Stimulated activated CD4-positive, alpha-beta T cell treated with anti-CD3 and anti-CD28 coated beads, Interleukin-1b, Interleukin-23, amount 100 ng/mL, for 1 hour (primary cell): ENCODE data around the gene DGKZ.
"Not testable (repeated sequence)": the region's sequence is repeated elsewhere in the genome, so short reads cannot be mapped to it uniquely, and the experiment has no call there.

Source experiments
- DNase-seq, 2 donors: peaks; one replicate each; pipeline ENCODE4 v3.0.0-alpha.2; 2020; ENCODE audit warnings: low read depth in 2 of 2

Gene DGKZ

GRCh38 chr11:46366260-46366659 lies 19.0 kb downstream of the DGKZ start:
- no peak for DNase-seq

GRCh38 chr11:46366661-46367161 lies 19.4 kb downstream of the DGKZ start:
- no peak for DNase-seq

GRCh38 chr11:46367244-46367915 lies 20.1 kb downstream of the DGKZ start:
- peak; percentile 49 to 56 for DNase-seq

GRCh38 chr11:46367916-46368267 lies 20.6 kb downstream of the DGKZ start:
- no peak for DNase-seq

- no peak for DNase-seq
These were observed 22.3 kb downstream of the DGKZ start for GRCh38 chr11:46369458-46370152.

GRCh38 chr11:46370253-46370652 lies 23.0 kb downstream of the DGKZ start:
- no peak for DNase-seq

DNA sequence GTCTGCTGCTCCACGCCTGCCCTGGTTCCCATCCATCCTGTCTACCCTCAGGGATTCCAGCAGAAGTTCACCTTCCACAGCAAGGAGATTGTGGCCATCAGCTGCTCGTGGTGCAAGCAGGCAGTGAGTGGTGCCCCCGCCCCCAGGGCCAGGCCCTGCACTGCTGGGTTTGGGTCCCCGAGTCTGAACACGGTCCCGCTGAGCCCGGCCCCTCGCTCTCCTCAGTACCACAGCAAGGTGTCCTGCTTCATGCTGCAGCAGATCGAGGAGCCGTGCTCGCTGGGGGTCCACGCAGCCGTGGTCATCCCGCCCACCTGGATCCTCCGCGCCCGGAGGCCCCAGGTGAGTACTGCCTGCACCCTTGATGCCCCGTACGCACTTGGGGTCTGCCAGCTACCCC lies 24.0 kb downstream of the DGKZ start:
- DNase-seq: not testable (repeated sequence)

GRCh38 chr11:46372086-46372485 lies 24.8 kb downstream of the DGKZ start:
- DNase-seq: no peak

GRCh38 chr11:46372501-46372900 lies 25.2 kb downstream of the DGKZ start:
- not testable (repeated sequence) for DNase-seq

DNA sequence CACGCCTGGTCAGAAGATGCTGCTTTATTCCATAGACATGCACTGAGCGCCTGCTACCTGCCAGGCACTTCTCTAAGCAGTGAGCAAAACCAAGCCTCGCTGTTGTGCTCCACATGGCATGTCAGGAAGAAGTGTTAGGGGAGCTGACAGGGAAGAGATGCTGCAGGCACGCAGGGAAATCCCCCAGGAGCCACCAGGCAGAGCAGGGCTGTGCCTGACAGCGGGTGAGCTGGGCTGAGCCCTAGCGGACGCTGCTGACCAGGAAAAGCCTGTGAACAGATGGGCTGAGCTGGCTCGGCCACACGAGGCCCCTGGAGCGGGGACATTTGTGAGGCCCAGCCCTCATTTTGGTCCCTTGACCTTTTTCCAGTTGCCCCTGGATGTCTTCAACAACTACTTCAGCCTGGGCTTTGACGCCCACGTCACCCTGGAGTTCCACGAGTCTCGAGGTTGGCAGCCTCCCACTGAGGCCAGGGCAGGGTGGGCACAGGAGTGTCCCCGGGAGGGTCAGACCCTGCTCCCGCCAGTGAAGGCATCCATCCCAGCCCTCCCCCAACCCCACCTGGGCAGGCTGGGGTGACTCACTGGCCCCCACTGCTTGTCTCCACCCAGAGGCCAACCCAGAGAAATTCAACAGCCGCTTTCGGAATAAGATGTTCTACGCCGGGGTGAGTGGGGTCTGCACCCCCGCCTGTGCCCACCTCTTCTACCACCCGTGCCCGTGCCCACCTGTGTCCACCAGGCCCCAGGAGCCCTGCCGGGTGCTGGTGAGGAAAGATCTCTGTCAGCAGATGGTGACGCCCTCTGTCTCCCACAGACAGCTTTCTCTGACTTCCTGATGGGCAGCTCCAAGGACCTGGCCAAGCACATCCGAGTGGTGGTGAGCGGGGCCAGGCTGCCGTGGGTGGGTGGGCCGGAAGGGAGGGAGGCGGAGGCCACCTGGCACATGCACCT lies 26.8 kb downstream of the DGKZ start:
- DNase-seq: no peak

DNA sequence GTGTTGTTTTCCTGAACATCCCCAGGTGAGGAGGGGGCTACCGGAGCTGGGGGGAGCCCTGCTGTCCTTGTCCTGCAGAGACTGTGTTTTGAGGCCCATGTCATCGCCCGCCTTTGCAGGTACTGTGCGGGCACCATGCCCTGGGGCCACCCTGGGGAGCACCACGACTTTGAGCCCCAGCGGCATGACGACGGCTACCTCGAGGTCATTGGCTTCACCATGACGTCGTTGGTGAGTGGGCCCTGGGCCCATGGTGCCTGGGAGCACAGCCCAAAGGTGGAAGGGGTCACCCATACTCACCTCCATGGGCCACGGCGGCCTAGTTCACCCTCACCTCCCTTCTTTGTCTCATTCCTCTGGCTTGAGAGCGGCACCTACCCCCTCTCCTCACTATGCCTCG lies 27.6 kb downstream of the DGKZ start:
- DNase-seq: no peak

- DNase-seq: no peak
These were observed 28.3 kb downstream of the DGKZ start for GRCh38 chr11:46375392-46376101.

DNA sequence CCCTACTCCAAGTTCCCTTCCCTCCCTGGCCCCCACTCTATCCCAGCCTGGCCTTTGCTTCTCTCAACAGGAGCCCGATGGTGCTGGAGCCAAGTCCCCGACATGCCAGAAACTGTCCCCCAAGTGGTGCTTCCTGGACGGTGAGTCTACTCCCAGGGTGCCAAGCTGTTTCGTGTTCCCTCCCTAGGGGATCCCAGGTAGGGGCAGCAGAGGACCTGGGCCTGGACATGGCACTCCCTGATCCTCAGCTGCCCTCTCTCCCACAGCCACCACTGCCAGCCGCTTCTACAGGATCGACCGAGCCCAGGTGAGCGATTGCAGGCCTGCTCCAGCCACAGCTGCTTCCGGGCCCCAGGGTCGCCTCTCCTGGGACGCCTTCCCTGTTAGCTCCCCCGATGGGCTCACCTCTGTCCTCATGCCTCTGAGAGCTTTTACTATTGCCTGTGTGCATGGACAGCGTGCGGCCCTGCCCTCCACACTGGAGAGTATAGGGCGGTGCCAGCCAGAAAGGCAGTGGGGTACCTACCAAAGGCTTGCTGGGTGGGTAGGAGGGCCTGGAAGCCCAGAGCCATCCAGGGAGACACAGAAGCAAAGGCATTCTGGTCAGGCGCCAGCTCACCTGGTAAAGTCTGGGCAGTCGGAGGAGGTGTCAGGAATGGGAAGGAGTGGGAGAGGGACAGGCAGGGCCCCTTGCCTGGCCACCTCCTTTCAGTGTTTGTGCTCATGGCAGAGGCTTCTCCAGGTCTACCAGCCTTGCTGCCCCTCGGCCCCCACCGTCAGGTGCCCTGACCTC lies 29.2 kb downstream of the DGKZ start:
- DNase-seq: no peak

DNA sequence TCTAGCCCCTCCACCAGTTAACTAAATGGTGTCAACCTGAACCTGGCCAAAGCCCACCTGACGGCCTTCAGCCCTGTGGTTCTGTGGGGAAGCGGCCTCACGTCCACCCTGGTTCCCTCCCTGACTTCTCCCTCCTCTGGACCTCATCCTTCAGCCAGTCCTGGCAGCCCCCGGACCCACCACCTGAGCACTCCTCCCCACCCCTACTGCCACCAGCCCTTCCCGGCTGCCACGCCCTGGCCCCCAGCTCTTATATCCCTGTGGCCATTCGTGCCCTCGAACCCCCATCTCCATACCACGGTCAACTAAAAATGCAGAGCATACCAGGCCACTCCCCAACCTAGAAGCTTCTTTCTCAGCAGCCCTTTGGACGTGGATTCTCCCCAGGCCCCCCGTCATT lies 30.0 kb downstream of the DGKZ start:
- DNase-seq: no peak

GRCh38 chr11:46377831-46378230 lies 30.6 kb downstream of the DGKZ start:
- DNase-seq: no peak

DNA sequence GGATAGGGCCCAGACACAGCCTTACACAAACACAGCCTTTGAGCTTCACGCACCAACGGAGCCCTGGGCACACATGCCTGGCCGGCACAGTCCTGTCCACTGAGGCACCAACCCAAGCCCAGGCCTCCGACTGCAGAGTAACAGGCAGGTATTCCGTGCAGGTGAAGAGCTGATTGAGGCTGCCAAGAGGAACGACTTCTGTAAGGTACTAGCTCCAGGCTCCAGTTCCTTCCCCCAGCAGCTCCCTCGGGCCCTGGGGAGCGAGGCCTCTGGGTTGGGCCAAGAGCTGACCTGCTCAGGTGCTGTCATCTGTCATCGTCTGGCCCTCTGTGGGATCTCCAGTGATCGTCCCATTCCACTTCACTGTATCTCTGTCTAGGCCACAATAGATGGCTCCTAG lies 31.0 kb downstream of the DGKZ start:
- no peak for DNase-seq

- no peak for DNase-seq
These were observed 31.7 kb downstream of the DGKZ start for GRCh38 chr11:46378811-46379481.

DNA sequence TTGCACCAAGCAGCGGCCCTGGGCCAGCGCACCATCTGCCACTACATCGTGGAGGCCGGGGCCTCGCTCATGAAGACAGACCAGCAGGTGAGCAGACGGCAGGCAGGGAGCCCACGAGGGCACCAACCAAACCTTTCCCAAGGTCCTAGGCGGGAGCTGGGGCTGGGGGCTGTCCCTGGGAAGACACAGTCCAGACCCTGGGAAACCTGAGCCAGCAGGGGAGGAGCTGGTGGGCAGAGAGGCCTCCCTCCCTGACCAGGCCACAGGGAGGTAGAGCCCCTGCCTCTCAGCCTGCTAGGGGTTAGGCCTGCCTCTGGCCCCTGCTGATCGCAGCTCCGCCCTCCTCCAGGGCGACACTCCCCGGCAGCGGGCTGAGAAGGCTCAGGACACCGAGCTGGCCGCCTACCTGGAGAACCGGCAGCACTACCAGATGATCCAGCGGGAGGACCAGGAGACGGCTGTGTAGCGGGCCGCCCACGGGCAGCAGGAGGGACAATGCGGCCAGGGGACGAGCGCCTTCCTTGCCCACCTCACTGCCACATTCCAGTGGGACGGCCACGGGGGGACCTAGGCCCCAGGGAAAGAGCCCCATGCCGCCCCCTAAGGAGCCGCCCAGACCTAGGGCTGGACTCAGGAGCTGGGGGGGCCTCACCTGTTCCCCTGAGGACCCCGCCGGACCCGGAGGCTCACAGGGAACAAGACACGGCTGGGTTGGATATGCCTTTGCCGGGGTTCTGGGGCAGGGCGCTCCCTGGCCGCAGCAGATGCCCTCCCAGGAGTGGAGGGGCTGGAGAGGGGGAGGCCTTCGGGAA lies 32.4 kb downstream of the DGKZ start:
- DNase-seq: not testable (repeated sequence)

DNA sequence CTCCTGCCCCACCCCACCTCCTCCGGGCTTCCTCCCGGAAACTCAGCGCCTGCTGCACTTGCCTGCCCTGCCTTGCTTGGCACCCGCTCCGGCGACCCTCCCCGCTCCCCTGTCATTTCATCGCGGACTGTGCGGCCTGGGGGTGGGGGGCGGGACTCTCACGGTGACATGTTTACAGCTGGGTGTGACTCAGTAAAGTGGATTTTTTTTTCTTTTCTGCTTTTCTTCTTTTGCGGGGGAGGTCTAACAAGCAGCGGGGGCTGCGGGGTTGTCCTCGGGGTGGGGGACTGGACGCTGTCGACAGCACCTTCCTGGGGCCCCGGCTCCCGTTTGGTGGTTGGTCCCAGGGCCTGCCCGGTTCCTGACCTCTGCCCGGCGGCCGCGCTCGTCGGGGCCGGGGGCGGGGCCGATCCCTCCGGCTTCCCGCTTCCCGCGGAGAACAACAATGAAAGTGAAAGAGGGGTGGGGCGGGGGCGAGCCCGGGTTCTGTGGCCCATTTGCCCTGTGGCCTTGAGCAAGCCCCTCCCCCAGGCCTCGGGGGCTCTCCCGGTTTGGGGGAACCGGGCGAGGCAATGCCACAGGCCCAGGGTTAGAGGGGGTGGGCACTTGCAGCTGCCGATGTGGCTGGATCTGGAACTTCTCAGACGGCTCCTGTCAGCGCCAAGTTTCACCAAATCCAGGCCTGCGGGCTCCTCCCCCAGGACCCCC lies 33.2 kb downstream of the DGKZ start:
- peak in 1 of 2 donors; percentile 51 for DNase-seq
